K562 (cell line): ENCODE data around the gene CC2D1A. TPM values are rescaled to one million over a fixed set of nuclear protein-coding genes. Genes with fewer than 3 reads are reported as not detected.

Experiments used
- ATAC-seq: fragments of 200-7000 bp; cut with Tn5 transposase; 3 replicates; pipeline ENCODE4 v1.9.1; 2020; ENCODE audit warnings: moderate library complexity
- BruUV-seq: library from RNA; stranded (reverse); fragments of 400-500 nt; replicated peaks from 2 replicates; lab custom pipeline; 2021; lab: Mats Ljungman, UMichigan
- CTCF ChIA-PET: fragments of 300-600 bp; formaldehyde crosslinking; extraction: SDS; loops from one replicate; lab custom pipeline; 2021; ENCODE audit warnings: low intra/inter-chr PET ratio; lab: Yijun Ruan, JAX
- POLR2A ChIA-PET: fragments of 300-600, 350-650 bp; sonication (Branson Sonifier 250); formaldehyde crosslinking; extraction: SDS; loops from one replicate; lab custom pipeline; 2021; ENCODE audit warnings: antibody characterized with exemption, inconsistent platforms; lab: Yijun Ruan, JAX
- DNase-seq, 4 experiments: peaks; one replicate each; pipeline versions ENCODE4 v3.0.0 to v3.0.0-alpha.2; 2011 to 2018; ENCODE audit warnings: low spot score in 3 of 4, mixed read lengths in 3 of 4; ENCODE audit errors: extremely low read depth in 1 of 4
- FAIRE-seq: peaks from 2 replicates; lab custom pipeline; 2011; peaks lifted over from hg19 to GRCh38; lab: Jason Lieb, UNC
- H2AFZ ChIP-seq: 2 replicates; pipeline ENCODE4 v1.6.0; 2011; ENCODE audit warnings: low read depth, low read length, control low read depth, inconsistent platforms
- H3K27ac ChIP-seq: fragments of 200-600 bp; 3 replicates; pipeline ENCODE4 v1.8.0; 2011; ENCODE audit warnings: low read depth, mild to moderate bottlenecking, control low read depth, inconsistent platforms, low read length, moderate library complexity, mixed read lengths; ENCODE audit errors: extremely low read depth
- H3K27me3 ChIP-seq, 2 experiments: fragments of 300-600 bp in 1 of 2; 2 replicates in 1 of 2; 3 replicates in 1 of 2; pipeline versions ENCODE4 v1.6.0 to v1.8.0; 2011; ENCODE audit warnings: inconsistent platforms in 2 of 2, low read length in 2 of 2, mild to moderate bottlenecking in 1 of 2, mixed read lengths in 1 of 2, moderate library complexity in 1 of 2; ENCODE audit not compliant: control insufficient read depth in 2 of 2, insufficient read depth in 2 of 2
- H3K36me3 ChIP-seq: fragments of 300-600 bp; 3 replicates; pipeline ENCODE4 v1.8.0; 2011; ENCODE audit warnings: mild to moderate bottlenecking, low read length, inconsistent platforms; ENCODE audit not compliant: control insufficient read depth, insufficient read depth
- H3K4me1 ChIP-seq, 2 experiments: fragments of 200-600 bp in 1 of 2; replicated peaks in 1 of 2; 2 replicates in 1 of 2; 3 replicates in 1 of 2; pipeline versions ENCODE4 v1.5.1 to v1.8.0; 2011; ENCODE audit warnings: inconsistent platforms in 2 of 2, low read length in 2 of 2, mild to moderate bottlenecking in 1 of 2, mixed read lengths in 1 of 2, moderate library complexity in 1 of 2; ENCODE audit not compliant: control insufficient read depth in 2 of 2, insufficient read depth in 2 of 2
- H3K4me2 ChIP-seq: 2 replicates; pipeline ENCODE4 v1.6.1; 2011; ENCODE audit warnings: low read length, control low read depth, inconsistent platforms, mixed read lengths; ENCODE audit not compliant: insufficient read depth
- H3K4me3 ChIP-seq: fragments of 200-600 bp; sonication (generic), shearing (Covaris generic); 2 replicates; pipeline ENCODE4 v1.5.1; 2016; ENCODE audit warnings: control low read depth, inconsistent platforms
- H3K79me2 ChIP-seq: fragments of 200-600 bp; 3 replicates; pipeline ENCODE4 v1.8.0; 2011; ENCODE audit warnings: low read length, inconsistent platforms; ENCODE audit not compliant: control insufficient read depth, insufficient read depth
- H3K9ac ChIP-seq, 2 experiments: 2 replicates each; pipeline versions ENCODE4 v1.6.0 to v1.6.1; 2011; ENCODE audit warnings: low read depth in 2 of 2, low read length in 2 of 2, control low read depth in 1 of 2, inconsistent platforms in 1 of 2, mild to moderate bottlenecking in 1 of 2, mixed read lengths in 1 of 2; ENCODE audit not compliant: insufficient read depth in 1 of 2
- H3K9me1 ChIP-seq: one replicate; pipeline ENCODE4 v1.6.0; 2011; ENCODE audit warnings: inconsistent platforms, mild to moderate bottlenecking, low read length, moderate library complexity; ENCODE audit not compliant: control insufficient read depth, insufficient read depth
- H3K9me3 ChIP-seq: replicated peaks from 2 replicates; pipeline ENCODE4 v1.5.1; 2011; ENCODE audit warnings: low read depth, low read length, inconsistent platforms; ENCODE audit not compliant: control insufficient read depth, insufficient read depth
- H4K20me1 ChIP-seq: replicated peaks from 2 replicates; pipeline ENCODE4 v1.6.1; 2011; ENCODE audit warnings: low read length, inconsistent platforms, mixed read lengths; ENCODE audit not compliant: control insufficient read depth, insufficient read depth
- AFF4 ChIP-seq: sonication (generic); formaldehyde crosslinking; IDR thresholded peaks from 2 replicates; pipeline ENCODE4 v1.8.0; 2023; ENCODE audit warnings: mild to moderate bottlenecking, missing genetic modification reagents
- ESRRA ChIP-seq: fragments of 450-650 bp; IDR thresholded peaks from 2 replicates; pipeline ENCODE4 v1.6.1; 2014; ENCODE audit warnings: low read depth, mild to moderate bottlenecking, moderate library complexity, borderline replicate concordance
- HNRNPUL1 ChIP-seq: fragments of 200-400 bp; formaldehyde crosslinking; IDR thresholded peaks from 2 replicates; pipeline ENCODE4 v1.6.1; 2017; ENCODE audit warnings: low read length
- MCM3 ChIP-seq: fragments of 450-650 bp; IDR thresholded peaks from 2 replicates; pipeline ENCODE4 v1.6.1; 2016
- MYBL2 ChIP-seq, 2 experiments: fragments of 450-650 bp in 1 of 2; sonication (generic) in 1 of 2; formaldehyde crosslinking in 1 of 2; IDR thresholded peaks; 2 replicates each; pipeline versions ENCODE4 v1.6.1 to v1.8.1; 2017 to 2022; ENCODE audit warnings: borderline replicate concordance in 1 of 2, inconsistent platforms in 1 of 2, low read depth in 1 of 2, mild to moderate bottlenecking in 1 of 2, missing genetic modification reagents in 1 of 2, moderate library complexity in 1 of 2
- RBM39 ChIP-seq: fragments of 200-400 bp; formaldehyde crosslinking; optimal IDR thresholded peaks from 2 replicates; pipeline ENCODE3; 2018; ENCODE audit warnings: low read depth, low read length
- RNF219 ChIP-seq: fragments of 250-450 bp; sonication (Bioruptor Pico); IDR thresholded peaks from 2 replicates; pipeline ENCODE4 v1.5.0; 2022; ENCODE audit warnings: mild to moderate bottlenecking
- SMAD4 ChIP-seq: fragments of 250-450 bp; sonication (Bioruptor Pico); conservative IDR thresholded peaks from 2 replicates; pipeline ENCODE4 v1.8.0; 2021; ENCODE audit warnings: inconsistent platforms, mild to moderate bottlenecking, moderate library complexity
- TCFL5 ChIP-seq: fragments of 250-450 bp; sonication (Bioruptor Pico); conservative IDR thresholded peaks from 2 replicates; pipeline ENCODE4 v1.6.1; 2021; ENCODE audit warnings: mild to moderate bottlenecking, moderate library complexity, matching md5 sums
- XRCC3 ChIP-seq: fragments of 450-650 bp; IDR thresholded peaks from 2 replicates; pipeline ENCODE4 v1.6.1; 2017; ENCODE audit warnings: mild to moderate bottlenecking, moderate library complexity
- YY1 ChIP-seq, 3 experiments: IDR thresholded peaks; 2 replicates each; pipeline ENCODE4 v1.6.1; 2011; ENCODE audit warnings: low read length in 2 of 3, mild to moderate bottlenecking in 2 of 3, moderate library complexity in 2 of 3, borderline replicate concordance in 1 of 3, control low read depth in 1 of 3, low read depth in 1 of 3; ENCODE audit not compliant: insufficient read depth in 3 of 3, insufficient replicate concordance in 2 of 3, control insufficient read depth in 1 of 3, insufficient read length in 1 of 3; ENCODE audit errors: extremely low read depth in 1 of 3
- ZBTB5 ChIP-seq: fragments of 450-650 bp; IDR thresholded peaks from 2 replicates; pipeline ENCODE4 v1.6.1; 2017; ENCODE audit warnings: antibody characterized with exemption
- WGBS: fragments of 100-300 bp; shearing (Covaris generic); methylation state at CpG from one replicate; pipeline ENCODE4 v1.1.6; 2016; ENCODE audit warnings: low coverage, mixed read lengths; ENCODE audit not compliant: insufficient coverage; ENCODE audit errors: missing lambda C conversion rate; 5-methylcytosine and 5-hydroxymethylcytosine counted together
- in situ Hi-C: fragments of 300-500 bp; cut with MboI; formaldehyde crosslinking; loops from 4 replicates; pipeline ENCODE4 v1.15.0; 2018; ENCODE audit warnings: inconsistent platforms, mixed read lengths
- intact Hi-C: fragments of 100-400 bp; cut with micrococcal nuclease; formaldehyde crosslinking; loops from 2 replicates; pipeline ENCODE4 v1.14.2; 2022
- polyA plus RNA-seq, 8 experiments: library from polyadenylated mRNA; depleted of rRNA in 4 of 8; stranded (reverse) in 5 of 8; unstranded in 3 of 8; fragments of >200 nt; fragmentation: Nextera tagmentation in 2 of 8; fragmentation: Illumina TruSeq in 1 of 8; extraction: Ambion mirVana in 2 of 8; extraction: Trizol in 1 of 8; gene quantifications; 2 replicates each; pipeline versions ENCODE4 v1.2.1 to v1.2.3, GENCODE V29; 2011 to 2014; ENCODE audit warnings: inconsistent platforms in 1 of 8, missing spikeins in 1 of 8
- total RNA-seq, 7 experiments: library from RNA; depleted of rRNA in 6 of 7; stranded (reverse); fragments of >200 nt in 6 of 7; fragmentation: Illumina TruSeq in 2 of 7; extraction: Trizol in 2 of 7; gene quantifications; 2 replicates each; pipeline versions ENCODE4 v1.2.1 to v1.2.3, GENCODE V29; 2011 to 2021; ENCODE audit warnings: low replicate concordance in 1 of 7

The CC2D1A gene
- total and polyA plus RNA-seq, 9 of the 15 experiments (the other 6 are each of a cell fraction or from before 2014, with no cell fraction given), result 0.32 to 31.0 (median 12.9) TPM

GRCh38 chr19:13975870-13976269 is 69.9 kb downstream of the CC2D1A start (continued):
- TF ChIP-seq ZBTB5, result no peak

- Histone ChIP-seq H3K27ac (no peak overlapping the region), H3K9me3 (no peaks in the 10 kb centered on the region), H3K4me2 (no peak overlapping the region), H4K20me1 (no peaks in the 10 kb centered on the region), H2AFZ (no peak overlapping the region), H3K4me1 (peaks cover 0 to 36% of the 10 kb centered on the region in 2 experiments; a peak in 2 of 5 replicates), H3K36me3 (peaks cover 43% of the 10 kb centered on the region; the same call in 2 of the 3 replicates), H3K27me3 (no peaks in the 10 kb centered on the region), H3K9ac (no peak overlapping the region), H3K9me1 (no peaks in the 10 kb centered on the region), H3K79me2 (no peaks in the 10 kb centered on the region), H3K4me3 (no peak overlapping the region)
- WGBS, result 83% methylated on average over 12 of the region's 12 CpGs
- BruUV-seq, result no TSS peak
- intact Hi-C loops (no loop called here), in situ Hi-C loops (no loop called here)
- FAIRE-seq, result no peak
- DNase-seq, result no peak
- POLR2A ChIA-PET, result interaction anchor here (0.7 kb wide), 1 partner anchor 16 kb away, joined by 3 read pairs; no protein-coding TSS in a partner anchor
- CTCF ChIA-PET, result no interaction called here
- ATAC-seq, result no peak
- no peak for TF ChIP-seq MYBL2 (IDR thresholded peaks at IDR 0.05; ENCODE audit: low read depth)
- no peak for TF ChIP-seq MYBL2 (CRISPR knock-in tag; IDR thresholded peaks at IDR 0.05; ENCODE audit: borderline replicate concordance)
- TF ChIP-seq ESRRA, result no peak
- TF ChIP-seq RBM39, result no peak
- no peak for TF ChIP-seq AFF4 (CRISPR knock-in tag)
- no peak for TF ChIP-seq XRCC3
- no peak for TF ChIP-seq MCM3
- no peak for TF ChIP-seq TCFL5 (CRISPR knock-in tag)
- TF ChIP-seq YY1 (IDR thresholded peaks at IDR 0.05; ENCODE audit: borderline replicate concordance in 1 of 3, control insufficient read depth in 1 of 3, extremely low read depth in 1 of 3, insufficient read depth in 3 of 3, insufficient read length in 1 of 3, insufficient replicate concordance in 2 of 3, low read depth in 1 of 3, low read length in 2 of 3), result no peak
- no peak for TF ChIP-seq RNF219 (CRISPR knock-in tag)
- no peak for TF ChIP-seq HNRNPUL1
- TF ChIP-seq SMAD4 (CRISPR knock-in tag), result no peak
These were observed 70.4 kb downstream of the CC2D1A start for GRCh38 chr19:13976446-13976845.
